CD4-positive, alpha-beta T cell treated with Interleukin-1 beta for 1 hour (primary cell): ENCODE measurements around the gene AGRN.
"Not testable (repeated sequence)": the region's sequence is repeated elsewhere in the genome, so short reads cannot be mapped to it uniquely, and the experiment has no call there.

Source experiments
- DNase-seq, 2 donors: peaks; one replicate each; pipeline ENCODE4 v3.0.0-alpha.2; 2020 to 2022

AGRN gene

DNA sequence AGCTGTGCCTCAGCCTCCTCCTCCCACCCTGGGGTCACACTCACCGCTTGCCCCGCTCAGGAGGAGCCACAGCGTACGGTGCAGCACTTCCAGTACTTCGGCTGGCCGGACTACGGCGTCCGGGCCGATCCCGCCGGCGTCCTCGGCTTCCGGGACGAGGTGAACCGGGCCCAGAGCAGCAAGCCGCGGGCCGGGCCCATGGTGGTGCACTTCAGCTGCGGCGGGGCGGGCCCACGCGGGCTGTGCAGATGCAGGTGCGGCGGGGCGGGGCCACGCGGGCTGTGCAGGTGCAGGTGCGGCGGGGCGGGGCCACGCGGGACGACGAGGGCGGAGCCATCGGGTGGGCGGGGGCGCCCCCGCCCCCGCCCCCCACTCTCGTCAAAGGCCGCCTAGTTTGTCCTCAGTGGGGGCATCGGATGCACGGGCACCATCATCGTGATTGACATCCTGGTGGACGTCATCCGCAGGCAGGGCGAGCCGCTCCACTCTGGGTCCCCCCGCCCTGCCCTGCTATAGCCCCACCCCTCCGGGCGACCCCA lies 48.7 kb downstream of the AGRN start:
- peak; percentile 72 to 80 for DNase-seq

DNA sequence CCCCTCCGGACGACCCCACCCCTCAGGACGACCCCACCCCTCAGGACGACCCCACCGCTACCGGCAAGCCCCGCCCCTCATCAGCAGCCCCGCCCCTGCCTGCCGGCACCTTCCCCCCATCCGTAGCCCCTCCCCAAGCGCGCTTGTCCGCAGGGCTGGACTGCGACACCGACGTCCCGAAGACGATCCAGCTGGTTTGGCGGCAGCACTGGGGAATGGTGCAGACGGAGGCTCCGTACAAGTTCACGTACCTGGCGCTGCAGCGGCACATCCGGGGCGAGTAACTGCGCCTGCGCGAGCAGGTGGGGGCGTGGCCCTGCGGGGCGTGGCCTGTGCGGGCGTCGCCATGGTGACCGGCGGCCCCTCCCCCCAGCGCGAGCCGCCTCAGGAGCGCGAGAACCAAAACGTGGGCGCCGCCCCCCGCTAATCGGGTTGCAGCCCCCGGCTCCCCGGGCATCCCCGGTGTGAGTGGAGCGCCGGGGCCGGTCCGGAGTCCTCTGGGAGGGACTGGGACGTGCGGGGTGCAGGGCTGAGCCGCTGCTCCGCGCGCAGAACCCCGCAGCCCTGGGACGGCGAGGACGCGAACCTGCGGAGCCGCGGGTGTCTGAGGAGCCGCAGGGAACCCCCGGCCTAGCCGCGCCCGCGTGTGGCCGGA lies 49.3 kb downstream of the AGRN start:
- DNase-seq, result peak; percentile 87 to 91

DNA sequence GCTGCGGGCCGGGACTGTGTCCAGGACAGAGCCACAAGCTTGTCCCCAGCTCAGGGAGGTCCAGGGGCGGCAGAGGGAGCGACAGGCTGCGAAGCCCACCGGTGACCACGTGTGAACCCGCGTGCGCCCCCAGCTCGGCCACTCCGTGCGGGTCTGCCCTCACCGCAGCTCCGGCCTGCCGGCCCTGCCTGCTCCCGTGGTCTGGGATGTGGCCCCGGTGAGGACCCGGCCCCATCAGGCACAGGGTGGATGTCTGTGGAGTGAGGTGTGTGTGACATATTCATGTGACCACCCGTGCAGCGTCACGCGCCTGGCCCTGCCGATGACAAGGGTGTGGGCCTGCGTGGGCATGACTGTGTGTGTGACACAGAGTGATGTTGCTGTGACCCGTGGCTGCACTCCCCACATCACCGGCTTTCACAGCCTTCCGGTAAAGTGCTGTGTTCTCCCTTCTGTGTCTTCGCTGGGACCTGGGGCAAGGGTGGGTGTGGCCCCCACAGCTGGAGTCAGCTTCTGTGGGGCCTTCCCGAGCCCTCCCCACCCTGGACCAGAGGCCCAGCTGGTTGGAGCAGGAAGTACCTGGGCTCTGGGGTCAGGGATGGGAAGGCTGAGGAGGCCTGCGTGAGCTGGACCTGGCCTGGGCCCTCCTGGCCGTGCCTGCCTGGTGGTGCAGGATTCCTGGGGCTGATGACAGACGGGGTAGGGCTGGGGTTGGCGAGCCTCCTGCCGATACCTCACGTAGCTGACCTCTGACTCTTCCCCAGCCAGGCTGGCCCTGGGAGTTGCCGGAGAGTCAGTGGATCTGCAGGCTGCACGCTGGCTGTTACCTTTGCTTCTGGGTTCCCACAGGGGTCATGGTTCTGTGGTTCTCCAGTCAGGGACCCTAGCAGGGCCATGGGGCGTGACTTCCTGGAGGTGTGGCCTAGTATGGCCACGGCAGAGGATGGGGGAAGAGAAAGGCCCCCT lies 50.1 kb downstream of the AGRN start:
- peak in 1 of 2 donors; percentile 27 for DNase-seq

DNA sequence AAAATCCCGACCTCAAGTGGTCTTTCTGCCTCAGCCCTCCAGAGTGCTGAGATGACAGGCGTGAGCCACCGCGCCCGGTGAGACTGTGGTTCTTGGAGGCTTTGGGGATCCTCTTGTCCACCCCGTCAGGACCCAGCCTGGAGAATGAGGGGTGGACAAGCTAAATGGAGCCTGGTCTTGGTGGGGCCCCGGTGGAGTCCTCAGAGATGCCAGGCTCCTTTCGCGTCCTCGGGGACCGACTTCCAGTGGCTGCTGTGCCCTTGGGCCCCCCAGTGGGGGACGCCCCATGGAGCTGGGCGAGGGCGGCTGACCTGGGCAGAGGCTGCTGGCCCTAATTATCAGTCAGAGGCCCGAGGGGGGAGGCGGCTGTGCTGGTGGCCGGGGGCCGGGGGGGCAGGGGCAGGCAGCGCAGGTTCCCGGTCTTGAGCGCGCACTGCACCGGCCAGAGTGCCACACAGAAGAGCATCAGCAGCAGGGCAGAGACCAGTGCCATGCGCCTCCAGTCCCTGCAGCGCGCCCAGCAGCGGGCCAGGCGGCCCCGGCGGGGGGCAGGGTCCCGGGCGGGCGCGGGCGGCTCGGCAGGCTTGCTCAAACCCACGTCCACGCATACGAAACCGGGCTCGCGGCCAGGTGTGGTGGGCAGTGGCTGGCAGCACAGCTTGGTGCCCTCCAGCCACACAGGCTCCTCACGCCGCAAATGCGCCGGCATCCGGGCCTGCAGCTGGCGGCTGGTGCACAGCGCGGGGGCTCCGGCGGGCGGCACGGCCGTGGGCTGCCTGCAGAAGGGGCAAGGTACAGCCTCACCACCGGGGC lies 51.8 kb downstream of the AGRN start:
- no peak for DNase-seq

DNA sequence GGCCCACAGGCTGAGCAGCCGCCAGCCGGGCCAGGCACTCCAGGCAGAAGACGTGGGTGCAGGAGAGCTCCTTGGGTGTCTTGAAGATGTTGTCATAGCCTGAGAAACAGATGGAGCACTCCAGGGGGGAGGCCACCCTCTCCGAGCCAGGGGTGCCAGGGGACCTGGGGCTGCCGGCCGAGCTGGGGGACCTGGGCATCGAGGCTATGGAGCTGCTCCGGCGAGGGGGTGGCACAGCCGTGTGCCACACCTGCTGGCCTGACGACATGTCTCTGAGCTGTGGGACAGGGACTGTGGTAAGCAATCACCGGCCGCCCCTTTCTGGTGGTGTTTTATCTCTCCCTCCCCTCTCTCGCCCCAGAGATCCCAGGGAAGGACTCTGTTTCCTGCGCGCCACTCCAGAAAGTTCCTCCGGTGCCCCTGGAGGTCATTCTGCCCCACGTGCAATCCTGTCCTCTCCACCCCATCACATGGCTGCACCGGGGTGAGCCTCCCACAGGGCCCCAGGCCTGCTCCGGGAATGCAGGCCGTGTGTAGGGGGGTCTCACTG lies 52.5 kb downstream of the AGRN start:
- DNase-seq, result no peak

DNA sequence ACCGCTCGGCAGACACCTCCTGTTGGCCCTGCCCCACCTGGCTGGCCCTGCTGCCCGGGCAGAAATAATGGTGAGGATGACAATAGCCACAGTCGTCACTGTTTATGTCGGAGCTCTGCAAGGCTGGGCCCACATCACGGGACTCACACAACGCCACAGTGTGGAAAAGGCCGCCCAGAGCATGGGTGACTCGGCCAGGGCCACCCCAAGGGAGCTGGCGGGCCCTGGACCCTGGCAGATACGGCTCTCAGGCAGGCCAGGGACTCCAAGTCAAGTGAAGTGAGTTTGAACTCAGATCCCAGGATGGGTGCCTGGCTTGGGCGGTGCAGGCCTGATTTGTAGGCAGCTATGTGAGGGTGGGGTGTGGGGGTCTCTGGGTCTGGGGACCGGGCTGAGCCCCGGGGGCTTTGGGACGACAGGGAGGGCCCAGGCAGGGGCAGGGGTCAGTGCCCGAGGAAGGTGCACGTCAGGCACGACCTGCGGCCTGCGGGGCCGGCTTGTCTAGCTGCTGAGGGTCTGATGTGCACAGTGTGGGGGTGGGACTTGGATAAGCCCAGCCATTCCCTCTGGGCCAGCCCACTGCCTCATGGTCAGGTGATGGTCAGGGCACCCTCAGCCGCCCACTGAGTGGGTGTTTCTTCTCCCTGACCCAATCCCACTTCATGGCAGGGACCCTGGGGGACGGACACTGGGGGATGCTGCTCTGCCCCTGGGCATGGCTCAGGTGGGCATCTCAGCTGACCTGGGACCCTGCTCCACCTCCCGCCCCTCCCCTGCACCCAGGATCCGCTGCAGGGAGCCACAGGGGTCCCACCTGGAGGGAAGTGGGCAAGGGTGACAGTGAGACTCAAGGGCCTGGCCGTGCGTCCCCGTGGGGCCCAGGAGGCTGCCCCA lies 53.2 kb downstream of the AGRN start:
- DNase-seq, result no peak

DNA sequence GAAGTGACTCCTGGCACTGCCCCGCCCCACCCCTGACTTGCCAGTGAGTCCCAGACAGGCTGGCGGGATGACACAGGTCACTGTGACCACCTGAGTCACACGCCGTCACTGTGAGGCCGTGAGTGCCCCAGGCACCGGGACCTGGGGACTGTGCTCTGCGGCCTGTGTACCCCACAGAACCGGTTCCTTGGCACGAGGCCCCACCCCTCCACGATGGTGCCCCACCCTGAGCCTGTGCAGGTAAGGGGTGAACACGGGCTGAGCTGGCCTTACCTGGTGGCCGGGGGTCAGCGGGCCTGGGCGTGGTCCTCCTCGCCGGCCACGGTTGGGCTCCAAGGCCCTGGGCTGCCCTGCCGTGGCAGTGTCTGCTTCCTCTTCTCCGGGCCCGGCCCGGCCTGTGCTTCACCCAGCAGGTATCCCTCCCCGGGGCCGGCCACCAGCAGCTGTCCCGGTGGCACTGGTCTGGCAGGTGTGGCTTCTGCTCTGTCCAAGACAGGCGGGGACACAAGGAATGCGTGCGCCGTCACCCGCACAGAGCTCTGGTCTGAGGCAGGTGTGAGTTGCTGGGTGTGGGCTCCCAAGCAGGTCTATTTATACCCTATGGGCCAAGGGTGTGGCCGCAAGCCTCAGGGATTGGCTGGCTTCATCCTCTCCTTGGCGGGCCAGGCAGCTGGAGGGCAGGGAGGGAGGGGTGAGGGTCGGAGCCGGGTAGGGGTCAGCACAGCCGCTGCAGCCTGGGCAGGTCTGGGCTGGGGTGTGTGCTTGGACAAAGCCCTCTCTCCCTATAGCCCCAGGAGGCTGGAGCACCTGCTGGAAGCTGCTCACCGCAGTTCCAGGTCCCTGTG lies 54.0 kb downstream of the AGRN start, which contains the start of gene RNF223:
TSS of gene RNF223 (minus strand) at position 564 of the 845 bp plus-strand sequence. CDS start 1,740 bp downstream, outside the sequence.
- no peak for DNase-seq

DNA sequence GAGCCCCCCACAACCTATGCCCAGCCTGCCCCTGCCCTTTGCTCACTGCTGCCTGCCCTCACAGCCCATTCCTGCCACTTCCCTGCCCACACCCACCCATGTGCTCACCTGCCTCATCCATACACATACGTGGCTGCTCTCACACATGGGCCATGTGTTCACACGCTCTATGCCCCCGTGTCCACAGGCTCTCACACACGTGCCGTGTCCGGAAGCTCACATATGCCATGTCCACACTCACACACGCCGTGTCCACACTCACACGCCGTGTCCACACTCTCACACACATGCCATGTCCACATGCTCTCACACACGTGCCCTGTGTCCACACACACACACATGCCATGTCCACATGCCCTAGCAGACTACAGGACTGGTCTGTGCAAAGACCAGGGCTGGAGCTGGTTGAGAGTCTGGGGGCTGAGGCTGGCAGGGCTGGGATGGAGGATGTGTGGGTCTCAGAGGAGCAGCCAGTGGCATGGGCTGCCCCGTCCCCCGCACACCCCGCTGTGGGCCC lies 54.8 kb downstream of the AGRN start:
- peak in 1 of 2 donors; percentile 0 for DNase-seq

DNA sequence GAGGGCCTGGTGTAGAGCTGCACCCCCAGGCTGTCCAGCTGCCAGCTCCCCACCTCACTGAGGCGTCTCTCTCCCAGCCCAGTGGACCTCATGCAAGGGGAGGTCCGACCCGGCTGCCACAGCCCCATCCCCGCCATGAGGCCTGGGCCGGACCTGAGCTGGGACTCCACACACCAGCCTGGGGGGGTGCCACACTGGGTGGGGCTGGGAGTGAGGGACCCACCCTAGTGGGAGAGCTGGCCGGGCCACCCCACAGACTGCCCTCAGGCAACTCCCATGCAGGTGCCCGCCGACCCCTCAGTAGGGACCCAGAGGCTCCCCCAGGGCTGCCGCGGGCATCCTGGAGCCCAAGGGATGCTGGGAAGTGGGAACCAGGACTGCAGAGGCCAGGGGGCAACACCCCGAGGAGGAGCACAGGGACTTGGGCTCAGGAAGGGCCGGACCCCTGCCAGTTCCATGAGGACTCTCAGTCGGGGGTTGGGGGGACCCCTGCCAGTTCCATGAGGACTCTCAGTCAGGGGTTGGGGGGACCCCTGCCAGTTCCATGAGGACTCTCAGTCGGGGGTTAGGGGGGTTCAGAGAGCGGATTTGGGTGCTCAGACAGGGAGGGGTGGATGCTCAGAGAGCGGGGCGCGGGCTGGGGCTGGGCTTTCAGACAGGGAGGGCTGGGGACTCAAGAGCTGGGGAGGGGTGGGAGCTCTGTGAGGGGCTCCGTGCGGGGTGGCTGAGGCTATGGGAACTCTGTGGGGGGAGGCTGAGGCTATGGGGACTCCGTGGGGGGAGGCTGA lies 55.4 kb downstream of the AGRN start:
- peak in 1 of 2 donors; percentile 0 for DNase-seq

DNA sequence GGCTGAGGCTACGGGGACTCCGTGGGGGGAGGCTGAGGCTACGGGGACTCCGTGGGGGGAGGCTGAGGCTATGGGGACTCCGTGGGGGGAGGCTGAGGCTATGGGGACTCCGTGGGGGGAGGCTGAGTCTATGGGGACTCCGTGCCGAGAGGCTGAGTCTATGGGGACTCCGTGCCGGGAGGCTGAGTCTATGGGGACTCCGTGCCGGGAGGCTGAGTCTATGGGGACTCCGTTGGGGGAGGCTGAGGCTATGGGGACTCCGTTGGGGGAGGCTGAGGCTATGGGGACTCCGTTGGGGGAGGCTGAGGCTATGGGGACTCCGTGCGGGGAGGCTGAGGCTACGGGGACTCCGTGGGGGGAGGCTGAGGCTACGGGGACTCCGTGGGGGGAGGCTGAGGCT lies 57.5 kb downstream of the AGRN start:
- not testable (repeated sequence) for DNase-seq

DNA sequence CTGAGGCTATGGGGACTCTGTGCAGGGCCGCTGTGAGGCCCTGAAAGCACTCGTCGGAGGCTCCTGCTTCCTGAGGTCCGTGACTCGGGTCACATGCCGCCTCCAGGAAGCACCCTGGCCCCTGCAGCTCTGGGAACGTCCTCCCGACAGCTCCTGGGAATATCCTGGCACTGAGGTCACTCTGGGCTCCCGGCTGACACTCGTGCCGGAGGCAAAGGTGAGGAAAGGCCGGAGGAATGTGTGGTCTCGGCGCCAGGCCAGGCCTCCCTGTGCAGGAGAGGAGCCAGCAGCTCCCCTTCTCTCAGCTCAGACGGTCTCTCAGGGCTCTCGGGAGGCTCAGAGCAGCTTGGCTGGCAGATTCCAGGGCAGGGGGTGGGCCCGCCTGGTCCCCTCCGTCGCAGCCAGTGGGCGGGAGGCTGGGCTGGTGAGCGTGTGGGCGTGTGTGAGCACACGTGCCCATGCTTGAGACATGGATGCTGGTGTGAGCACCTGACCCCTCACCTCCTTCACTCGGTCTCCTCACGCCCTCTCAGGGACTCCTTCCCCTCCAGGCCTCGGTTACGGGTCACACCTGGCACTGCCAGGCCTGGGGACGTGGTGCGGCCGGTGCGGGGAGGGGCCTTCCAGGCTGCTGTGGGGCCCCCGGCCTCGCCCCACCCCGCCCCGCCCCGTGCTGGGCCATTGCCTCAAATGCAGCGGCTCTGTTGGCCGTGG lies 59.6 kb downstream of the AGRN start:
- peak; percentile 18 for DNase-seq

DNA sequence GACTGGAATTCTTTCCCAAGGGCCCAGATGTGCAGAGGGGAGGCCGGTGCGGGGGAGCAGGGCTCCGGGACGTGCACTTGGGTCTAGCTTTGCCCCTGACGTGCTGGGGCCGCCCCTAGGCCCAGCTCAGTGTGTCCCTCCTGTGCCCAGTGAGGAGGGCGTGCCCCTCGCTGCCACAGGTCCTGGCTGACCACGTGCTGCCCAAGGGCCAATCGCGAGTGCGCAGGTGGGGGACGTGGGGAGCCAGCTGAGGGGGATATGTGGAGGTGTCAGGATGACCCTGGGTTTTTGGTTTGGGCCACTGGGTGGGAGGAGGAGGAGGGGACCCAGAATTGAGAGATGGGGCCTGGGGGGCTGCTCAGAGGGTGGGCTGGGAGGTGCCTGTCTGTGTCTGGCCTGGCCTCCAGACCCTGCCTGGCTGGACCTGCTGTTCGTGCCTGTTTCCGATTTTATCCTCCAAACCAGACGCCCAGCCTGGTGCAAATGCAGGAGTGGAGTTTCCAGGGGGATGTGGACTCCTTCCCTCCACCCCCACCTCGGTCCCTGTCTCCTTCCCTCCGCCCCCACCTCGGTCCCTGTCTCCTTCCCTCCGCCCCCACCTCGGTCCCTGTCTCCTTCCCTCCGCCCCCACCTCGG lies 60.3 kb downstream of the AGRN start:
- no peak for DNase-seq

DNA sequence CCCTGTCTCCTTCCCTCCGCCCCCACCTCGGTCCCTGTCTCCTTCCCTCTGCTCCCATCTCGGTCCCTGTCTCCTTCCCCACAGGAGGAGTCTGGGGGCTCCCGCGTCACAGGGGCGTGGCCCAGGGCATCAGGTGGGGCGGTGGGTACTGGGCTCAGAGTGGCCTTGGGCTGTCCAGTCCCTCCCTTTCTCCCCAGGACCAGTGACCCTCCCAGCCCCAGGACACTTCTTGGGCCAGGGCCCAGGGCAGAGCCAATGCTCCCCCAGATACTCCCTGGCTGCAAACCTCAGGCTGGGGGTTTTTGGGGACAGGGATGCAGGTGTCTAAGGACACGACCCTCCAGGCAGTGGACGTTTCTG lies 61.0 kb downstream of the AGRN start:
- no peak for DNase-seq

DNA sequence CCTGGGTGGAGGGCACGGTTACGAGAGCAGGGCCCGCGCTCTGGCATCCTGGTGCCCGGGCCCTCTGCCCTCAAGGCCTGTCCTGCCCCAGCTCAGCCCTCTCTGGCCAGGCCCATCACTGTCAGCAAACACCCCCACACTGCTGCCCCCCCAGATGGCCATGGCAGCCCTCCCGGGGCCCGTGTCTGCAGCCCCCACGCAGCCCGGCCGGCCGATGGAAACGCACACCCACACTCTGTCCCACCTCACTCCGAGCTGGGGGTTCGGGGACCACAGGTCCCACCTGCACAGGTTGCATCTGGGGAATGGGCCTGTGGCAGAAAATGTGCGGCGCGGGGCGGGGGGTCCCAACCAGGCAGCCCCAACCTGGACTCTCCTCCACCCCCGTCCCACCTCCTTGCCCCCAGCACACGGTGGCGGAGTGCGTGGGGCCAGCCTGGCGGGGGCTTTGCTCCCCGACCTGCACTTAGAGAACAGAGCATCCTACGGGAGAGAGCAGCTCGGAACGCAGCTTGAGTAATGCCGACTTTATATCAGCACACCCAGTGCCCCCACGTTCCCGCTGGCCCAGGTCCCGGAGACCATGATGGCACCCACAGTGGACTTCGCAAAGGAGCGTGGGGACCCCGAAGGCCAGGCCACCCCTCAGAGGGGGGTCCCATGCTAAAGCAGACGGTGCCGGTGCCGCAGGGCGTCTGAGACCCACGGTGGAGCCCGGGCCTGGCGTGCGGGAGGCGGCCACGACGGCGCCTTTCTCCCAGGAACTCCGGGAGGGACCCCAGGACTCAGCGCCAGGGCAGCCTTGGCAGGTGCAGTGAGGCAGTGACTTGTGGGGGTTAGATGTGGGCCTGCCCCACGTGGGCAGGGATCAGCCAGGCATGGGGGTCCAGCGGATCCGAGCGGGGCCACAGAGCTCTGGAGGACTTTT lies 61.7 kb downstream of the AGRN start:
- no peak for DNase-seq

DNA sequence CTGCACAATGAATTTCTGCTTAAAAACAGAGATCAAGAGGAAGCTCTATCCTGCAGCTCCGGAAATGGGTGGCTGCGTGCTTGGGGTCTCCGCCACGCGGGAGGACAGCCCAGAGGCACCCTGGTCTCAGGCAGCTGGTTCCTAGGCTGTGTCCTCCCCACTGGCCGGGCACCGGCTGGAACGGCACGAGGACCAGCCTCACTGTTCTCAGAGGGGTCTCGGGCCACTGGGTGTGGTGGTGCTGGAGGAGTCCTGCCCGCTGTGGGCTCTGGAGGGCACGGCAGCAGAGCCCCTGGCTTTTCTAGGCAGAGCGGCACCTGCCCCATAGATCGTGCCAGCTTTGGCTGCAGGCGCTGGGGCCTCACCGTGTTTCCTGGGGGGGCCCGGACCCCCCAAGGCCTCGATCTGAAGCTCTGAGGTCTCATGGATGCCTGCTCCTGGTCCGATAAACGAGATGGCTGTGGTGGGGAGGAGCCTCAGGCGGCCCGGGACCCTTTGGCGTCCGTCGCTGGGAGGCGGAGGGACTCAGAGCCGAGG lies 62.4 kb downstream of the AGRN start:
- DNase-seq, result no peak

DNA sequence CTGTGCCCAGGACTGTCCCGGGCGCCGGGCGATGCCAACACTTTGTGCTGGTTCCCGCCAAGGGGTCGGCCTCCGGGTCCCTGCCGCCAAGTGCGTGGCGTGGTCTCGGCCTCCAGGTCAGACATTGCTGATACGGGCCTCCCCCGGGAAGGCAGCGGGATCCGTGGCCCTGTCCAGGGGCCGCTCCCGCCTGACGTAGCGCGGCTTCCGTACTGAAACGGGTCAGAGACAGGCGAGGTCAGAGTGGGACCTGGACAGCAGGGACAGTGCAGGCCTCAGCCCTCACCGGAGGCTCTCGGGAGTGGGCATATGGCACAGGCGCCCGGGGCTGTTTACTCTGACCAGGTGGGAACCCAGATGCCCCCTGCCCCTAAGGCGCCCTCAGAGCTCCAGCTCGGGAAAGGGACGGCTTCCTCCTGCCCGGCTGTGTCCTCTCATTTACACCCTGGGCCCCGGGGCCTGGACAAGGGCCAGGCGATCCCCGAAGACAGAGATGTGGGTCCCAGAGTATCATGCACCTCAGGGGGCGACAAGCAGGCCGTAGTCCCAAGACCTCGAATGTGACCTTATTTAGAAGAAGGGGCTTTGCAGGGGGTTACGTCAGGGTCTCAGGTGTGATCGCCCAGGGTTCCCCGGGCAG lies 63.0 kb downstream of the AGRN start:
- DNase-seq, result no peak
